PC-3 (cell line): Measurements from ENCODE around the gene TRAK1. TPM values are rescaled to one million over a fixed set of nuclear protein-coding genes. Genes with fewer than 3 reads are reported as not detected.
A peak's percentile ranks its signal among the peaks of the same experiment; 100 is the strongest.

Experiments
- ATAC-seq: fragments of 200-7000 bp; cut with Tn5 transposase; 2 replicates; pipeline ENCODE4 v1.9.1; 2020; ENCODE audit warnings: mild to moderate bottlenecking, moderate library complexity
- BruUV-seq: library from RNA; stranded (reverse); fragments of 400-500 nt; replicated peaks from 2 replicates; lab custom pipeline; 2021; lab: Mats Ljungman, UMichigan
- CTCF ChIA-PET: fragments of 300-600 bp; sonication (Branson Sonifier 250); formaldehyde crosslinking; loops from one replicate; lab custom pipeline; 2022; ENCODE audit warnings: antibody characterized with exemption; lab: Charles Lee
- POLR2A ChIA-PET: fragments of 300-600 bp; sonication (Branson Sonifier 250); formaldehyde crosslinking; loops from one replicate; lab custom pipeline; 2022; ENCODE audit warnings: antibody characterized with exemption; ENCODE audit not compliant: unreplicated experiment; lab: Charles Lee
- DNase-seq: peaks from one replicate; pipeline ENCODE4 v3.0.0-alpha.2; 2015
- H2AFZ ChIP-seq: fragments of 300-600 bp; sonication (generic); 2 replicates; pipeline ENCODE4 v1.6.0; 2016; ENCODE audit warnings: antibody characterized with exemption, low read length
- H3F3A ChIP-seq: fragments of 300-600 bp; sonication (generic); one replicate; pipeline ENCODE4 v1.6.0; 2017; ENCODE audit warnings: antibody characterized with exemption, low read length, control low read depth, mild to moderate bottlenecking; ENCODE audit not compliant: unreplicated experiment
- H3K27ac ChIP-seq: fragments of 300-600 bp; sonication (generic); 2 replicates; pipeline ENCODE4 v1.5.1; 2016; ENCODE audit warnings: mild to moderate bottlenecking, low read length
- H3K27me3 ChIP-seq: fragments of 300-600 bp; sonication (generic); 2 replicates; pipeline ENCODE4 v1.6.1; 2016; ENCODE audit warnings: low read length, mixed read lengths
- H3K36me3 ChIP-seq: fragments of 300-600 bp; sonication (generic); 2 replicates; pipeline ENCODE4 v1.6.1; 2016; ENCODE audit warnings: low read depth, mixed run types, low read length, mixed read lengths
- H3K4me1 ChIP-seq: fragments of 300-600 bp; sonication (generic); 2 replicates; pipeline ENCODE4 v1.5.1; 2016; ENCODE audit warnings: low read length; ENCODE audit not compliant: insufficient read depth
- H3K4me2 ChIP-seq: fragments of 300-600 bp; sonication (generic); 2 replicates; pipeline ENCODE4 v1.6.0; 2016; ENCODE audit warnings: low read length
- H3K4me3 ChIP-seq: fragments of 300-600 bp; sonication (generic); 2 replicates; pipeline ENCODE4 v1.5.1; 2016; ENCODE audit warnings: mild to moderate bottlenecking, low read length, mixed read lengths
- H3K79me2 ChIP-seq: fragments of 300-600 bp; sonication (generic); 2 replicates; pipeline ENCODE4 v1.6.1; 2017; ENCODE audit warnings: low read length, mixed read lengths
- H3K9ac ChIP-seq: fragments of 300-600 bp; sonication (generic); 2 replicates; pipeline ENCODE4 v1.6.0; 2016; ENCODE audit warnings: mild to moderate bottlenecking, low read length
- H3K9me2 ChIP-seq: fragments of 300-600 bp; sonication (generic); replicated peaks from 2 replicates; pipeline ENCODE4 v1.6.1; 2016; ENCODE audit warnings: mixed run types, low read length, mixed read lengths
- H3K9me3 ChIP-seq: fragments of 300-600 bp; sonication (generic); 2 replicates; pipeline ENCODE4 v1.6.1; 2016; ENCODE audit warnings: low read length, mixed read lengths
- H4K20me1 ChIP-seq: fragments of 300-600 bp; sonication (generic); 2 replicates; pipeline ENCODE4 v1.6.1; 2016; ENCODE audit warnings: low read length, mixed read lengths
- CTCF ChIP-seq: fragments of 300-600 bp; sonication (generic); conservative IDR thresholded peaks from 2 replicates; pipeline ENCODE4 v1.5.1; 2017; ENCODE audit warnings: antibody characterized with exemption, low read depth, mild to moderate bottlenecking, low read length
- EZH2 ChIP-seq: fragments of 300-600 bp; sonication (generic); IDR thresholded peaks from one replicate; pipeline ENCODE4 v1.6.1; 2017; ENCODE audit warnings: antibody characterized with exemption, mild to moderate bottlenecking, low read length; ENCODE audit not compliant: unreplicated experiment
- EZH2phosphoT487 ChIP-seq: fragments of 300-600 bp; sonication (generic); IDR thresholded peaks from 2 replicates; pipeline ENCODE4 v1.6.1; 2018; ENCODE audit warnings: mild to moderate bottlenecking, antibody characterized with exemption, low read length, borderline replicate concordance
- intact Hi-C: fragments of 100-400 bp; cut with micrococcal nuclease; formaldehyde crosslinking; loops from 2 replicates; pipeline ENCODE4 v1.9.0; 2023
- total RNA-seq: library from RNA; depleted of rRNA; stranded (reverse); fragments of >200 nt; gene quantifications from 2 replicates; pipeline ENCODE4 v1.2.3, GENCODE V29; 2014

Gene TRAK1
- total RNA-seq, 1 experiment from 2014 or later, result 23.4 TPM

DNA sequence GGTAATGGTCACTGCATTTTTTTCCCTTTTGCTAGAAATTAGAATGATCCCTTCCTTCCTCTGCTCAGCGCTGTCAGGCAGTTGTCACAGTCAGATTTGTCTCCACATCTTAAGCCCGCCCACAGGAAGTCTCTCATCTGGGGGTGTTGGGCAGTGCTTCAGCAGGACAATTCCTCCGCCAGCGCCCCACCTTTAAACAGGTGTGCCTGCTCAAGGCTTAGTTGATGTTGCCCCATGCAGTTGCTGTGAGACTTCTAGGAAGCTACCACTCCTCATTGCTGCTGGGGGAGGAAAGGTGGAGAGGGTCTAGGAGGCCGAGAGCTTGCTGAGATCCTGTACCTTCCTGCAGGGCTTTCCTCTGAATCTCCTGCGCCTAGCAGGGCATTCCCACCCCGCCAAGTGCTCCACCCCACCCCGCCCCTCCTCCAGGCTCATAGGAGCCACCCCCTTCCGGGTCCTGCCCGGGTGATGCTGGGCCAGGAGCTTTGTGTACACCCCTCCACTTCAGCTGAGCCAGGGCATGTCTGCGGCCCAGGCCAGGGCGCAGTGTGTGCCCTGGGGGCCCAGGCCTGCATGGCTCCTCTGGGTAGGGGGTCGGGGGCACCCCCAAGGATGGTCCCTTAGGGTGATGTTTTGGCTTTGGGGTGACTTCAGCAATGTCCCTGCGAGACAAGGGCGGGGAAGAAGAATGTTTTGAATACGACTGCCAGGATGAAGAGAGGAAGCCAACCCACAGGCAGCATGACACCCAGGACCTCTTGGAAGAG lies 68.7 kb downstream of the TRAK1 start:
- ChIA-PET POLR2A (no interaction called here), CTCF (no interaction called here)
- DNase-seq (no peak), ATAC-seq (no peak)
- BruUV-seq, result no TSS peak
- Histone ChIP-seq H3K36me3 (no peaks in the 10 kb centered on the region), H3K9me2 (no peaks in the 10 kb centered on the region), H3K9ac (no peak overlapping the region), H3K9me3 (no peaks in the 10 kb centered on the region), H3K4me2 (0 out of 2 replicates have a peak overlapping the region, but pooled peaks have one; percentile 39), H3K79me2 (no peaks in the 10 kb centered on the region; the same call in none of the 2 replicates), H2AFZ (no peak overlapping the region), H3K4me3 (no peak overlapping the region), H3K4me1 (peaks cover 67% of the 10 kb centered on the region), H3F3A (no peaks in the 10 kb centered on the region), H3K27me3 (no peaks in the 10 kb centered on the region), H3K27ac (peak overlapping the region; percentile 75), H4K20me1 (no peaks in the 10 kb centered on the region)
- TF ChIP-seq EZH2, result no peak
- intact Hi-C loops, result loop anchor here (5.0 to 10.0 kb wide), 2 partner anchors 33 to 665 kb away; no protein-coding TSS in a partner anchor

DNA sequence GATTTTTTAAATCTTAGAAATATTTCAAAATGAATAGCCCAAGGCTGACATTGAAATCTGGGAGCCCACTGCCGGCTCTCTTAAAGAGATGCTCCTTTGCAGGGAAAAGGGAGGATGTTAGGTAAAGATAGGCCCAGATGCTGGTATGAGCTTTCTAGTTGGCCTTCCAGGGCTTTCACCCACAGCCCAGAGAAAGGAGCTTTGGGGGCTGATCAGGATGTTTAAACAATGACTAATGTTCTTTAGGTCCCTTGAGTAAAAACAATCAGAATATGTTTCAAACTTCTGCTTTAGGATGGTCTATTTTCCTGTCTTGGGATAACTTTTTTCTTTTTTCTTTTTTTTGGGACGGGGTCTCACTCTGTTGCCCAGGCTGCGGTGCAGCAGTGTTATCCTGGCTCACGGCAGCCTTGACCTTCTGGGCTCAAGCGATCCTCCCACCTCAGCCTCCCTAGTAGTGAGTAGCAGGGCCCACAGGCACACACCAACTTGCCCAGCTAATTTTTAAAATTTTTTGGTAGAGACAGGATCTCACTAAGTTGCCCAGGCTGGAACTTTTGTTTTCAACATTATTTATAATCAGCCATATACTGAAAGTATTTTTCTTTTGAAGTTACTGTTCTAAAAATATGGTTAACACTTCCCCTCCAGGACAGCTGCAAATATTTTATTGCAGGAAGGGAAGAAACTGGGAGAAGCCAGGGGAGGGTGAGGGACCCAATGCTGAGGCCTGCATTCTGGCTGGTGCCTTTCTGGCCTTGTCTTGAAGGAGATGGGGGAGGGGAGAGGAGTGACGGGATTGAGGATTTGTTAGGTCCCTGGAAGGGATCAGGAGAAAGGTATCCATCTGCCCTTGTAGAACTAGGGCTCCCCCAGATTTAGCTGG lies 70.1 kb downstream of the TRAK1 start:
- no peaks in the 10 kb centered on the region for H4K20me1 ChIP-seq
- peak; percentile 85 for ATAC-seq
- no peak overlapping the region for H2AFZ ChIP-seq
- no TSS peak for BruUV-seq
- H3K4me3 ChIP-seq, result peak overlapping the region; percentile 26; the same call in 1 of the 2 replicates
- TF ChIP-seq EZH2phosphoT487, result no peak
- TF ChIP-seq CTCF, result no peak
- TF ChIP-seq EZH2, result no peak
- no peaks in the 10 kb centered on the region for H3K36me3 ChIP-seq
- H3F3A ChIP-seq, result no peaks in the 10 kb centered on the region
- peaks cover 5% of the 10 kb centered on the region for H3K79me2 ChIP-seq
- CTCF ChIA-PET, result interaction anchor here (0.5 to 0.7 kb wide), 3 partner anchors 18 to 161 kb away, joined by 3 to 5 read pairs (median 4); no protein-coding TSS in a partner anchor
- H3K9me3 ChIP-seq, result no peaks in the 10 kb centered on the region
- H3K4me2 ChIP-seq, result peak overlapping the region; percentile 73
- H3K4me1 ChIP-seq, result peaks cover 77% of the 10 kb centered on the region
- intact Hi-C loops, result loop anchor here (5.0 kb wide), 1 partner anchor 34 kb away; no protein-coding TSS in a partner anchor
- POLR2A ChIA-PET, result interaction anchor here (0.6 to 0.7 kb wide), 2 partner anchors 17 to 32 kb away, joined by 4 to 5 read pairs; no protein-coding TSS in a partner anchor
- DNase-seq, result peak; percentile 75
- H3K9ac ChIP-seq, result 0 out of 2 replicates have a peak overlapping the region, but pooled peaks have one; percentile 21
- H3K27me3 ChIP-seq, result no peaks in the 10 kb centered on the region
- no peaks in the 10 kb centered on the region for H3K9me2 ChIP-seq
- peak overlapping the region; percentile 75 for H3K27ac ChIP-seq

- no peak overlapping the region for H3K9ac ChIP-seq
- H2AFZ ChIP-seq, result no peak overlapping the region
- H3K36me3 ChIP-seq, result no peaks in the 10 kb centered on the region
- no peak for ATAC-seq
- peak overlapping the region; percentile 47 for H3K27ac ChIP-seq
- DNase-seq, result peak; percentile 56
- intact Hi-C loops, result loop anchor here (5.0 kb wide), 1 partner anchor 35 kb away; no protein-coding TSS in a partner anchor
- no peaks in the 10 kb centered on the region for H3K9me3 ChIP-seq
- ChIA-PET CTCF (no interaction called here), POLR2A (no interaction called here)
- peaks cover 76% of the 10 kb centered on the region for H3K4me1 ChIP-seq
- no peaks in the 10 kb centered on the region for H3K9me2 ChIP-seq
- no peak overlapping the region for H3K4me3 ChIP-seq
- H3K4me2 ChIP-seq, result peak overlapping the region; percentile 59
- BruUV-seq, result no TSS peak
- H4K20me1 ChIP-seq, result no peaks in the 10 kb centered on the region
- H3K27me3 ChIP-seq, result no peaks in the 10 kb centered on the region
- TF ChIP-seq CTCF (no peak), EZH2 (no peak), EZH2phosphoT487 (no peak)
- H3F3A ChIP-seq, result no peaks in the 10 kb centered on the region
- peaks cover 5% of the 10 kb centered on the region for H3K79me2 ChIP-seq
These were observed 71.3 kb downstream of the TRAK1 start for GRCh38 chr3:42162462-42162861.
